ENCODE data around the gene NANS.
"Not testable (repeated sequence)": the region's sequence is repeated elsewhere in the genome, so short reads cannot be mapped to it uniquely, and the experiment has no call there.

Gene NANS

GRCh38 chr9:98080326-98080725, 23.8 kb downstream of the NANS start:
- no peak for DNase-seq (ENCODE audit: low spot score)

DNA sequence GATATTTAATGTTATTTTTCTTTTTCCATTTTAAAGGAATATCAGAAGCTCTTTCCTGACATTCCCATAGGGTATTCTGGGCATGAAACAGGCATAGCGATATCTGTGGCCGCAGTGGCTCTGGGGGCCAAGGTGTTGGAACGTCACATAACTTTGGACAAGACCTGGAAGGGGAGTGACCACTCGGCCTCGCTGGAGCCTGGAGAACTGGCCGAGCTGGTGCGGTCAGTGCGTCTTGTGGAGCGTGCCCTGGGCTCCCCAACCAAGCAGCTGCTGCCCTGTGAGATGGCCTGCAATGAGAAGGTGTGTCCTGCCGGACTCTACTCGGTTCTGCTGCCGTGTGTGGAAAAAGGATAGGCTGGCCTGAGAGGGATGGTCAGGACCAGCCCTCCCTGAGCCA, 24.2 kb downstream of the NANS start:
- no peak for DNase-seq (ENCODE audit: low spot score)

DNA sequence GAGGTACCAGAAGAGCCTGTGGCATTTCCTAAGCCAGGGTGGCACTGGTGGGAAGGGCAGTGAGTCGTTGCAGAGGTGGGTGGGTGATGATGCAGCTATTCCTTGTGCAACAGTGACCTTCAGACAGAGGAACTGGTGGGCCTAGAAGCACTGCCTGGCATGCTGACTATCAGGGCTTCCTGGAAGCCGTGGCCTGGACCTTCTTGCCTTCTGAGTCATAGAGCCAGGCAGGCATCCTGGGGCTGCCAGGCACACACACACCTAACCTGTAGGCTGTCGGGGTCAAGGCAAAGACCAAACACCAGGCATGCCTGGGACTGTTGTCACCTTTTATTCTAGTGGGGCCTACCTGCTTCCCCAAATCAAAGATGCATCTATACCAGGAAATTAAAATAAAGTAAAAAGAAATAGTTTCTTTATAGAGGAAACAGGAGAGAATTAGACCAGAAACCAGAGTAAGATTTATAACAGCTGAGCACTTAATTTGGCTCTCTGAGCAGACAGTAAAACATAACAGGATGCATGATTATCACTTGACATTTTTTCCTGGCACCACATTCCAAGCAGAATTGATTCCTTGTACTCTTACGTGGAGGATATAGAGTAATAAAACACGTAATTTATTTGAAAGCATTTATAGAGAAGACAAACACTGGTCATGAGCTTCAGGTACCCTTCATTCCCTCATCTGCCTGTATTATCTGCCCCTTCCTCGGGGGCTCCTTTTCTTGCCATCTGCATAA, 25.1 kb downstream of the NANS start:
- peak; percentile 58 for DNase-seq (ENCODE audit: low spot score)

DNA sequence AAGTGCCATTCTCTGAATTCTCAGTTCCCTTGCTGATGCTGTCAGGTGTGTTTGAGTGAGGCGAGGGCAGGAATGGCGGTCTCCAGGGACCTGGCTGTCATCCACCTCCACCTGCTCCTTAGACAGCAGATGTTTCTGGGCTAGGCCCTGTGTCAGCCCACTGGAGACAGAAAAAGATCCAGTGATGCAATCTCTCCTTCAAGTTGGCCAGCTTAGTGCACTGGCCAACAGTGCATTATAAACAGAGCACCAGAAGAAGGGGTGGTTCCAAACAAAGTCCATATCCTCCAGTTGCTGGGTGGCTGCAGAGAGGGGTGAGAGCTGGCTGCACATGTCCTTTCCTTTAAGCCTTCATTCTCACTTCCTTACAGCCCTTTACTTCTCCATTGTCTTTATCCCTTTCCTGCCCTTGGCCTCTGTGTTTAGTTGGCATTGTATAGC, 26.5 kb downstream of the NANS start:
- no peak for DNase-seq (ENCODE audit: low spot score)

DNA sequence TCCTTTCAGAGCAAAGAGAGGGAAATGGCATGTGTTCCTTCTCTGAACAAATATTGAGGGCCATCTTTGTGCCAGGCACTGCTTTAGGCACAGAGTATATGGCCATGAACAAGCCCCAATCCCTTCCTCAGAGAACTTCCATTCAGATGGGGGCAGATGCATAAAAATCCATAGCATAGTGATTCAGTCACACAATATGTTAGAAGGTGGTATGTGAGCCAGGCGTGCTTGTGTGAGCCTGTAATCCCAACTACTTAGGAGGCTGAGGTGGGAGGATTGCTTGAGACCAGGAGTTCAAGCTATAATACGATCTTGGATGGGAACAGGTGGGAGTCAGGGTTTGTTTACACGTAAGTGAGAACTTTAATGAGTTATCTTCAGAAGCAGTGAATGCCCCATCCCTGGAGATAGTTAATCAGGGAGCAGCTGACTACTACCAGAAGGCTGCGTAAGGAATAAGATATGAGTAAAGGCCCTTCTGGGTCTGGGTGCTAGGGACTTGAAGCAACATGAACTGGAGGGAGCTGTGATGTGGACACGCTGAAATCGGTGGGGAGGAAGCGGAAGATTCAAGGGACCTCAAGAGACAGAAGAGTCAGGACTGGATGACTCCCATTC, 27.1 kb downstream of the NANS start:
- DNase-seq (ENCODE audit: low spot score), result no peak

DNA sequence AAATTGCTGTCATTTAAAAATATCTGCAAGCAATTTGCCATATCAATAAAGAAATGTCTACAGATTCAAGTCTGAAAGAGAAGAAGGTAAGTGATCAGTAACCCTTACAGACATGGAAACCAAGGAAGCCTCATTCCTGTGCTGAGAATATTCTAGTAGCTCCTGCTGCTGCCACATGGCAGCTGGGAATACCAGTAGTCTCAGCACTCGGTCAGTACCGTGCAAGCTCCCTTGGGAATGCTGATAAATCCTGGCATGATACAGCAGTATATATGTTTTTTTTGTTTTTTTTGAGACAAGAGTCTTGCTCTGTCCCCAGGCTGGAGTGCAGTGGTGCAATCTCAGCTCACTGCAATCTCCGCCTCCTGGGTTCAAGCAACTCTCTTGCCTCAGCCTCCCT, 27.9 kb downstream of the NANS start:
- no peak for DNase-seq (ENCODE audit: low spot score)

GRCh38 chr9:98085058-98085457, 28.5 kb downstream of the NANS start:
- no peak for DNase-seq (ENCODE audit: low spot score)

DNA sequence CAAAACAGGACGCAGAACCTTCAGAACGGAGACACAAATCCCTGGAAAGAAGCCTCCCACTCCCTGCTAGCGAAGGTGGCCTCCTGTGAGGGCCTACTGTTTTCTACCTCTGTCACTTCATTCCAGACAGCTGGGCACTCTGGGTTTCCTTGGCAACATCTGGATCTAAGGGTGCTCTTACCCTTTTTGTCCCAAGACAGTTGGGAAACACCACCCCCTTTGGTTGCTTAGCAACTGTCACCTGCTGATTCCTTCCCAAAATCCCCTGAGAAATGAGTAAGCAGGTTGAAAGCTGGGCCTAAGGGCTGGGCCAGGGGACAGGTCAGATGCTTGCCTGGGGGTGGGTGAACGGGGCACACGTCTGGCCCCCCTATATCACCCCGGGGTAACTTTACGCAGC, 29.4 kb downstream of the NANS start:
- DNase-seq (ENCODE audit: low spot score), result no peak

- DNase-seq (ENCODE audit: low spot score), result no peak
Measured at GRCh38 chr9:98086461-98086860, 29.9 kb downstream of the NANS start.

GRCh38 chr9:98087420-98088354, 31.2 kb downstream of the NANS start:
- peak; percentile 32 for DNase-seq (ENCODE audit: low spot score)

GRCh38 chr9:98090674-98091073, 34.1 kb downstream of the NANS start:
- not testable (repeated sequence) for DNase-seq (ENCODE audit: low spot score)

DNA sequence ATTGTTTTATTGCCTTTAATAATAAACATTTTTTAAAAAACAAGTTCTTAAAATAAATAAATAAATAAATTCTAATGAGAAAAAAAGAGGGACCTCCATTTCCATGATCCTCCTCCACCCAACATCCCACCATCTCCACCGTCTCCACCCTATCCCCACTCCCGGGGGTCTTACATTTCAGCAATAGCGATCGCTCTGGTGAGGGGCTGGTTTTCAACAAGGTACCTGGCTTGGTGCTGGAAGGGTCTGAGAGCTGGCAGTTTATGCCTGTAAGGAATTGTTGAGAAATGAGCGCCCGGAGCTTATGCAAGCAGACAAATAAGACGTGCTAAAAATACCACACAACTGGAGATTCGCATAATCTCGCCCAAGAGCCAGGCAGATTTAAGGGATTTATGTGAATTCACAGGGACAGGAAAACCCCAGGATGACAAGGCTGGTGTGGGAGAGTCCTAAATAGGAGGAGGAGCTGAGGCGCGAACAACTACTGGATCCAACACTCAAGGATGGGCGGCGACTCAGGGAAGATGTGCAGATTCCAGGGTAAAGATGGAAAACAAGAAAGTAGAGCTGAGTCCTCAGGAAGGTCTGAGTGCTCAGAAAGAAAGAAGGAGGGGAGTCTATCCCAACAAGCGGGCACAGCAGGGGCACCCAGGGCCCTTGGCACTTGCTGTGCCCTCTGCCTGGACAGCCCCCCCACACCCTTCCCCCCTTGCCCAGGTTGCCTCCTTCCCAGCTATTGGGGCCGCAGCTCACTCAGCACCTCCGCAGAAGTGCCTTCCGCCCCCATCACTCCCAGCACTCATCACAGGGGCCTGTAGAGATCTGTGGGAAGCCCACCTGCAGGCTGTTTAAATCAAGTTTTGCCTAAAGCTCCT, 35.4 kb downstream of the NANS start:
- no peak for DNase-seq (ENCODE audit: low spot score)

DNA sequence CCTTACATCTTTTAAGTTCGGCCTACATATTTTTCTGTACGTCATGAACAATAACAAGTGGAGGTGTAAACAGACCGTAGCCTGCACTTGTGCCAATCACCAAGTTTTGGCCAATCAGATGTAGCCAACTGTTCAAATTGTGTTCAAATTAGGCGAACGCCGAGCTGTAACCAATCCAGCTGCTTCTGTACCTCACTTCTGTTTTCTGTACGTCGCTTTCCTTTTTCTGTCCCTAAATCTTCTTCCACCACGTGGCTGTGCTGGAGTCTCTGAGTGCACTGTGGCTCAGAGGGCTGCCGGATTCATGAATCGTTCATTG, 36.0 kb downstream of the NANS start:
- DNase-seq (ENCODE audit: low spot score), result no peak

DNA sequence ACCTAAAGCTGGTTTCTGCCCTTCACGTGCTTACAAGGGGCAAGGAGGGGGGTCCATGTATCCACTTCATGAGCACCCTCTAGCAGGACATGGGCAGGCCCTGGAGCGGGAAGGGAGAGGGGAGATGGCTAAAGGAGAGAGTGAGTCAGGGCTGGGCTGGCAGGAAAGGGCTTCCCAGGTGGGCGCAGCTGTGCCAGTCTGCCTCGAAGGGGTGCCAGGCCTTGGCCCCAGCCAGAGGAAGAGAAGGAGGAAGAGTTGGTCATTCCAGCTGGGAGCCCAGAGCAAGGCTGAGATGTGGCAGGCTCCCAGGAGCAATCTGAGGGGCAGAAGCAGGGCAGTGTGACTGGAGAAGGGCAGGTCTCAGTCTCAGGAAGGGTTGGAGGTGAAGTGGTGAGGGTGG, 37.8 kb downstream of the NANS start:
- DNase-seq (ENCODE audit: low spot score), result no peak

DNA sequence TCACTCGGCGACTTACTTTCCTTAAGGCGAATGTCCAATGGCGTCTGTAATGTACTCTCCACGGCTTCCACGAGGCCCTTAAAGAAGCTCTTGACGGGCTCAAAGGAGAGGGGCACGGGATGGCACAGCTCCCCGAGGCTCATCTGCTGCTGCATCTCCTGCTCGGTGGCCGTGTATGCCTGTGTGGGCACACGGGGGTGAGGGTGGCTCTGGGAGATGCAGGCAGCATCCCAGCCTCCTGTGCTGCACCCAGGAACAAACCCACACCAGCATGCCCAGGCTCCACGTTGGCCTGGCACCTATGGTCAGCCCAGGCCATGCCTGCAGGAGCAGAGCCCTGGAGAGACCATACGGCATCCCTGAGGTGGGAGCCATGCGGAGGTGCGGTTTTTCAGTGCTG, 38.3 kb downstream of the NANS start:
- no peak for DNase-seq (ENCODE audit: low spot score)

- DNase-seq (ENCODE audit: low spot score), result no peak
Measured at GRCh38 chr9:98095401-98095800, 38.9 kb downstream of the NANS start.

DNA sequence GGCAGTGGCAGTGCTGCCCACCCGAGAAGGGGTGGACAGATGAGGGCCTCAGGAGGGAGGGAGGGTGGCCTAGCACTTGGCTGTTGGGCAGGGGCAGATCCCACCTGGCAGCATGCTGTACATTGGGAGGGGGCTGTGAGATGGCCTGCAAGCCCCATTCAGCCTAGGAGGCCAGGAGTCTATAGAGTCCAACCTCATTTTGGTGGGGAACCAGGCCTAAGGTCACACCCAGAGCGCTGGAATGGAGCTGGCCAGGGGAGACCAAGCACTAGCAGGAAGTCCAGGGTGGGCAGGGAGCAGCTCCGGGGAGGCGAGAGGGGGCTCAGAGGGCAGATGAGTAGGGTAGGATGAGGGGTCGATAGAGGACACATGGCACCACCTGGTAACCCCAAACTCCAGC, 39.6 kb downstream of the NANS start:
- DNase-seq (ENCODE audit: low spot score), result no peak

DNA sequence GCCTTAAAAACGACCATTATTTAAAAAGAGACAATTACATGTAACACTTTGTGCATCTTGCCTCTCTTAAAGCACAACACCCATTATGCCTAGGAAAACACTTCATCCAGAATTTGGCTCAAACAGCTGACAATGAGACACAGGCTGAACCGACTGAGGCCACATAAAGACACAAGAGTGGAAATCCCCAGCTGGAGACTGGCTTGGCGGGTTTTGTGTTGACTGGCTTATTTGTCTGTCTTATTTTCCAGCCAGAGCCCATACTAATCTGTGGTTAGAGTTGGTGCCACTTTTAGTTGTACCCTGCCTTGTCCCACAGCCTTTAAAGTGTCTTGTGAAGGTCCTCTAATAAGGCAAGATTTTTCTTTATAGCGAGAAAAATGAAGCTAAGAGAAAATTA, 41.3 kb downstream of the NANS start:
- DNase-seq (ENCODE audit: low spot score), result no peak

- no peak for DNase-seq (ENCODE audit: low spot score)
Measured at GRCh38 chr9:98099346-98099745, 42.8 kb downstream of the NANS start.

GRCh38 chr9:98099898-98100297, 43.4 kb downstream of the NANS start:
- no peak for DNase-seq (ENCODE audit: low spot score)

GRCh38 chr9:98100456-98100855, 43.9 kb downstream of the NANS start:
- DNase-seq (ENCODE audit: low spot score), result no peak

GRCh38 chr9:98101416-98101815, 44.9 kb downstream of the NANS start:
- no peak for DNase-seq (ENCODE audit: low spot score)

Measured in kidney capillary endothelial cell (primary cell).